PC-3 (cell line): Measurements from ENCODE around the gene SOWAHB. TPM values are rescaled to one million over a fixed set of nuclear protein-coding genes. Genes with fewer than 3 reads are reported as not detected.

ENCODE experiments used
- ATAC-seq: fragments of 200-7000 bp; cut with Tn5 transposase; 2 replicates; pipeline ENCODE4 v1.9.1; 2020; ENCODE audit warnings: mild to moderate bottlenecking, moderate library complexity
- BruUV-seq: library from RNA; stranded (reverse); fragments of 400-500 nt; replicated peaks from 2 replicates; lab custom pipeline; 2021; lab: Mats Ljungman, UMichigan
- CTCF ChIA-PET: fragments of 300-600 bp; sonication (Branson Sonifier 250); formaldehyde crosslinking; loops from one replicate; lab custom pipeline; 2022; ENCODE audit warnings: antibody characterized with exemption; lab: Charles Lee
- POLR2A ChIA-PET: fragments of 300-600 bp; sonication (Branson Sonifier 250); formaldehyde crosslinking; loops from one replicate; lab custom pipeline; 2022; ENCODE audit warnings: antibody characterized with exemption; ENCODE audit not compliant: unreplicated experiment; lab: Charles Lee
- DNase-seq: peaks from one replicate; pipeline ENCODE4 v3.0.0-alpha.2; 2015
- H2AFZ ChIP-seq: fragments of 300-600 bp; sonication (generic); 2 replicates; pipeline ENCODE4 v1.6.0; 2016; ENCODE audit warnings: antibody characterized with exemption, low read length
- H3F3A ChIP-seq: fragments of 300-600 bp; sonication (generic); one replicate; pipeline ENCODE4 v1.6.0; 2017; ENCODE audit warnings: antibody characterized with exemption, low read length, control low read depth, mild to moderate bottlenecking; ENCODE audit not compliant: unreplicated experiment
- H3K27ac ChIP-seq: fragments of 300-600 bp; sonication (generic); 2 replicates; pipeline ENCODE4 v1.5.1; 2016; ENCODE audit warnings: mild to moderate bottlenecking, low read length
- H3K27me3 ChIP-seq: fragments of 300-600 bp; sonication (generic); 2 replicates; pipeline ENCODE4 v1.6.1; 2016; ENCODE audit warnings: low read length, mixed read lengths
- H3K36me3 ChIP-seq: fragments of 300-600 bp; sonication (generic); 2 replicates; pipeline ENCODE4 v1.6.1; 2016; ENCODE audit warnings: low read depth, mixed run types, low read length, mixed read lengths
- H3K4me1 ChIP-seq: fragments of 300-600 bp; sonication (generic); 2 replicates; pipeline ENCODE4 v1.5.1; 2016; ENCODE audit warnings: low read length; ENCODE audit not compliant: insufficient read depth
- H3K4me2 ChIP-seq: fragments of 300-600 bp; sonication (generic); 2 replicates; pipeline ENCODE4 v1.6.0; 2016; ENCODE audit warnings: low read length
- H3K4me3 ChIP-seq: fragments of 300-600 bp; sonication (generic); 2 replicates; pipeline ENCODE4 v1.5.1; 2016; ENCODE audit warnings: mild to moderate bottlenecking, low read length, mixed read lengths
- H3K79me2 ChIP-seq: fragments of 300-600 bp; sonication (generic); 2 replicates; pipeline ENCODE4 v1.6.1; 2017; ENCODE audit warnings: low read length, mixed read lengths
- H3K9ac ChIP-seq: fragments of 300-600 bp; sonication (generic); 2 replicates; pipeline ENCODE4 v1.6.0; 2016; ENCODE audit warnings: mild to moderate bottlenecking, low read length
- H3K9me2 ChIP-seq: fragments of 300-600 bp; sonication (generic); replicated peaks from 2 replicates; pipeline ENCODE4 v1.6.1; 2016; ENCODE audit warnings: mixed run types, low read length, mixed read lengths
- H3K9me3 ChIP-seq: fragments of 300-600 bp; sonication (generic); 2 replicates; pipeline ENCODE4 v1.6.1; 2016; ENCODE audit warnings: low read length, mixed read lengths
- H4K20me1 ChIP-seq: fragments of 300-600 bp; sonication (generic); 2 replicates; pipeline ENCODE4 v1.6.1; 2016; ENCODE audit warnings: low read length, mixed read lengths
- CTCF ChIP-seq: fragments of 300-600 bp; sonication (generic); conservative IDR thresholded peaks from 2 replicates; pipeline ENCODE4 v1.5.1; 2017; ENCODE audit warnings: antibody characterized with exemption, low read depth, mild to moderate bottlenecking, low read length
- EZH2 ChIP-seq: fragments of 300-600 bp; sonication (generic); IDR thresholded peaks from one replicate; pipeline ENCODE4 v1.6.1; 2017; ENCODE audit warnings: antibody characterized with exemption, mild to moderate bottlenecking, low read length; ENCODE audit not compliant: unreplicated experiment
- EZH2phosphoT487 ChIP-seq: fragments of 300-600 bp; sonication (generic); IDR thresholded peaks from 2 replicates; pipeline ENCODE4 v1.6.1; 2018; ENCODE audit warnings: mild to moderate bottlenecking, antibody characterized with exemption, low read length, borderline replicate concordance
- intact Hi-C: fragments of 100-400 bp; cut with micrococcal nuclease; formaldehyde crosslinking; loops from 2 replicates; pipeline ENCODE4 v1.9.0; 2023
- total RNA-seq: library from RNA; depleted of rRNA; stranded (reverse); fragments of >200 nt; gene quantifications from 2 replicates; pipeline ENCODE4 v1.2.3, GENCODE V29; 2014

SOWAHB gene
- total RNA-seq, 1 experiment from 2014 or later, result 4.8 TPM

- H3K36me3 ChIP-seq, result no peaks in the 10 kb centered on the region
These were observed 25.8 kb upstream of the SOWAHB start for GRCh38 chr4:76923619-76924357.

GRCh38 chr4:76920715-76921114 is 22.8 kb upstream of the SOWAHB start:
- Histone ChIP-seq H3K4me2 (no peak overlapping the region), H3K36me3 (no peaks in the 10 kb centered on the region), H3K9me3 (no peaks in the 10 kb centered on the region), H3F3A (no peaks in the 10 kb centered on the region), H2AFZ (no peak overlapping the region), H3K27me3 (no peaks in the 10 kb centered on the region), H4K20me1 (no peaks in the 10 kb centered on the region), H3K9me2 (no peaks in the 10 kb centered on the region), H3K27ac (no peak overlapping the region), H3K9ac (no peak overlapping the region), H3K4me3 (no peak overlapping the region), H3K79me2 (no peaks in the 10 kb centered on the region), H3K4me1 (no peaks in the 10 kb centered on the region)
- POLR2A ChIA-PET, result no interaction called here
- intact Hi-C loops, result no loop called here
- BruUV-seq, result no TSS peak
- DNase-seq, result no peak
- TF ChIP-seq CTCF (no peak), EZH2phosphoT487 (no peak), EZH2 (no peak)
- ATAC-seq, result no peak
- CTCF ChIA-PET, result no interaction called here

More at GRCh38 chr4:76923619-76924357, 25.8 kb upstream of the SOWAHB start:
- Histone ChIP-seq H3K9ac (no peak overlapping the region), H3K79me2 (no peaks in the 10 kb centered on the region), H3K4me2 (no peak overlapping the region), H3K27ac (no peak overlapping the region), H3K4me1 (no peaks in the 10 kb centered on the region), H4K20me1 (no peaks in the 10 kb centered on the region), H3K4me3 (no peak overlapping the region), H3F3A (no peaks in the 10 kb centered on the region), H2AFZ (no peak overlapping the region), H3K9me3 (no peaks in the 10 kb centered on the region), H3K27me3 (no peaks in the 10 kb centered on the region), H3K9me2 (no peaks in the 10 kb centered on the region)
- ChIA-PET POLR2A (no interaction called here), CTCF (no interaction called here)
- TF ChIP-seq EZH2phosphoT487 (no peak), EZH2 (no peak), CTCF (no peak)
- no peak; the same call in 1 of the 2 replicates for ATAC-seq
- BruUV-seq, result no TSS peak
- intact Hi-C loops, result no loop called here
- DNase-seq, result peak; percentile 48

GRCh38 chr4:76909711-76910110 is 11.8 kb upstream of the SOWAHB start:
- BruUV-seq, result no TSS peak
- H3K27me3 ChIP-seq, result no peaks in the 10 kb centered on the region
- CTCF ChIA-PET, result no interaction called here
- H3K27ac ChIP-seq, result no peak overlapping the region
- TF ChIP-seq EZH2phosphoT487 (no peak), EZH2 (no peak), CTCF (no peak)
- no peaks in the 10 kb centered on the region for H4K20me1 ChIP-seq
- no peak overlapping the region for H2AFZ ChIP-seq
- POLR2A ChIA-PET, result no interaction called here
- DNase-seq (no peak), ATAC-seq (no peak)
- H3F3A ChIP-seq, result no peaks in the 10 kb centered on the region
- H3K4me2 ChIP-seq, result no peak overlapping the region
- no peak overlapping the region for H3K9ac ChIP-seq
- intact Hi-C loops, result no loop called here
- H3K4me3 ChIP-seq, result no peak overlapping the region
- no peaks in the 10 kb centered on the region for H3K79me2 ChIP-seq
- no peaks in the 10 kb centered on the region for H3K9me3 ChIP-seq
- no peaks in the 10 kb centered on the region for H3K4me1 ChIP-seq
- H3K9me2 ChIP-seq, result no peaks in the 10 kb centered on the region
- H3K36me3 ChIP-seq, result no peaks in the 10 kb centered on the region
